GM20000 (cell line): ENCODE data around the gene CEP85L.

Source experiments
- DNase-seq: peaks from one replicate; pipeline ENCODE4 v3.0.0; 2012; ENCODE audit warnings: low spot score
- TF ChIP-seq, protein P1 (sequence below): IDR thresholded peaks from 2 replicates; pipeline ENCODE4 v1.5.1; 2012; ENCODE audit warnings: mild to moderate bottlenecking, control low read depth; ENCODE audit errors: extremely low read depth, missing control alignments

The CEP85L gene

DNA sequence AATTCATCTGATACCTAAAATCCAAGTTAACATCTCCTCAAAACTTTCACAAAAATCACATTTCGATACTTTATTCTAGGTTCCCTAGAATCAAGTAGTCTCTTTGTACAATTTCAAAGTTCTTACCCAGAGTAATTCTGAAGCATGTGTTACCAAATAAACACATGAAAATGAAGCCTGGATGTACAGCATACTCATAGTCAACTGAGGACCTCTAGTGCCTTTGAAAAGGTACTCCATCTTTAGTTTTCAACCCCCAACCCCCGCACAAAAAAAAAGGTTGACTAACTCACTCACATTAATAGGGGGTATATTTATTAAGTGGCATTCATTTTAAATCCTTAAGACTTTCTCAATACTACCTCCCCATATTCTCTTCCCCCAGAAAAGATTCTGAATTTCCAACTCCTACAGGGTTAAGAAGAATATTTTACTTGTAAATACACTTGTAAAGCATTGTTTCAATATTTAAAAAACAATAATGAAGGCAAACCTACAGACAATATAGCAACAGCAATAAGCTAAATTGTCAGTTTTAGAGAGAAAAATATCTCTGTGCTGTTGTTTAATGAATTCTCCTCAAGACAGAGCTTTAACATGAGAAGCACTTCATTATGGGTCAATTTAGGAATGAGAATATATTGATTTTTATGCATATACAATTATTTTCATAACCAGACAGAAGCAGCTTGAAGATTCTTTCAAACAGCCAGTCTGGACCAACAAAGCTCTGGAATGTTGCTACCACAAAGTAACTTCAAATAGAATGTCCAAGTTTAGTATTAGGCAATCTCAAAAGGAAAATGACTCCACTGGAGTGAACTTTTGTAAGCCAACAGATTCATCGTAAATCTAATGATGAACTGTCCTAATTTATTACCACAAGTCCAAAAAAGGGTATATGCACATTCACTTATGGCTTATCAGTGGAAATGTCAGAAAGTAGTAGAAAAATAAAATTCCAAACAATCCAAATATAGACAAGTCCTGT, 100.0 kb downstream of the CEP85L start:
- TF ChIP-seq, protein P1, sequence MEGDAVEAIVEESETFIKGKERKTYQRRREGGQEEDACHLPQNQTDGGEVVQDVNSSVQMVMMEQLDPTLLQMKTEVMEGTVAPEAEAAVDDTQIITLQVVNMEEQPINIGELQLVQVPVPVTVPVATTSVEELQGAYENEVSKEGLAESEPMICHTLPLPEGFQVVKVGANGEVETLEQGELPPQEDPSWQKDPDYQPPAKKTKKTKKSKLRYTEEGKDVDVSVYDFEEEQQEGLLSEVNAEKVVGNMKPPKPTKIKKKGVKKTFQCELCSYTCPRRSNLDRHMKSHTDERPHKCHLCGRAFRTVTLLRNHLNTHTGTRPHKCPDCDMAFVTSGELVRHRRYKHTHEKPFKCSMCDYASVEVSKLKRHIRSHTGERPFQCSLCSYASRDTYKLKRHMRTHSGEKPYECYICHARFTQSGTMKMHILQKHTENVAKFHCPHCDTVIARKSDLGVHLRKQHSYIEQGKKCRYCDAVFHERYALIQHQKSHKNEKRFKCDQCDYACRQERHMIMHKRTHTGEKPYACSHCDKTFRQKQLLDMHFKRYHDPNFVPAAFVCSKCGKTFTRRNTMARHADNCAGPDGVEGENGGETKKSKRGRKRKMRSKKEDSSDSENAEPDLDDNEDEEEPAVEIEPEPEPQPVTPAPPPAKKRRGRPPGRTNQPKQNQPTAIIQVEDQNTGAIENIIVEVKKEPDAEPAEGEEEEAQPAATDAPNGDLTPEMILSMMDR, result no peak
- peak; percentile 20 for DNase-seq

- no peak for DNase-seq
- TF ChIP-seq, protein P1, result no peak
Measured at GRCh38 chr6:118548613-118549012, 102.8 kb downstream of the CEP85L start.

- no peak for DNase-seq
- TF ChIP-seq, protein P1, result no peak
Measured at GRCh38 chr6:118548136-118548535, 103.3 kb downstream of the CEP85L start, which contains the start of gene PLN. PLN (plus strand) TSS chr6:118548296; CDS start chr6:118558922, 10,626 bp downstream.

DNA sequence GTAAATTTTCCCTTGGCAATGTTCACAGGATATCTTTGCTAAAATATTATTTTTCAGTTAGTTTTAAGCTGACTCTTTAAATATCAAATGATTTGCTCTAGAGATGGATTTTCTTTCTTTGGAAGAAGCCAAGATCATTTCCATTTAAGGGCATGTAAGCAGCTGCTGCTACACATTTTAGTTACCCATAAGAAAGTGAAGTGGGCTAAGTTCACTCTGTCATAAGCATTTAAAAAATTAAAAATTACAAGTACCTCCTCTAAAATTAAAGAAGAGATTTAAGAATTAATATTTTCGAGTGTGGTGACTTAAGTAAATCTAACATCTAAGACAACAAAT, 104.5 kb downstream of the CEP85L start:
- TF ChIP-seq, protein P1, result no peak

DNA sequence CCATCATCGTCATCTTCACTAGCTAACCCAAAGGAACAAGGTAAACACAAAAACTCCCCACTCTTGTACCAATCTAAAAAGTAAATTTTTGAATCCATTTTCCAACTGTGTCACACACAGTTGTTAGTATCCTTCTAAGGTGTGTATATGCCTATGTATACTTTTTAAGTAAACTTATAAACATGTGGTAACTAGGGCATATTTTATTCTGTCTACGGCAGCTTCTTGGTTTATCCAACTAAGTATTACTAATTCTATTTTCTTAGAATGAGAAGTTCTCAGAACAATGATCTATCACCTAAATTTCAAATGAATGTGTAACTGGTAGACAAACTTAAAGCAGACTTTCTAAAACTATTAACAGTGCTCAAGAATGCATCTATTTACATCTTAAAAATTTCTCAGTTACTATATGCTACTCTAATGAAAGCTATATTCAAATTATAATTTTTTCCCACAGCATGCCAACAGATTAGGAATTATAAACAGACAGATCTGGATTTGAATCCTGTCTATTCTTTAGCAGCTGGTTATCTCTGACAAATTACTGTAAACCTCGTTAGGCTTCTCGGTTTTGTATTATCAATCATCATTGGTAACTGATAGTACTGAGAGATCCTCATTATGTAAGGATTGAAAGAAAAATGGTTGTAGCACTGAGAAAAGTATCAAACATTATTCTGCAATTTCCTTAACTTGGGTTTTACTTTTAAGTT, 105.1 kb downstream of the CEP85L start:
- TF ChIP-seq, protein P1, result no peak
- DNase-seq, result no peak

More for the DNA sequence above, 104.5 kb downstream of the CEP85L start:
- no peak for DNase-seq

GRCh38 chr6:118544105-118544504, 107.3 kb downstream of the CEP85L start:
- DNase-seq, result no peak
- TF ChIP-seq, protein P1, result no peak
